ENCODE data around the gene SLC5A7.

The SLC5A7 gene

DNA sequence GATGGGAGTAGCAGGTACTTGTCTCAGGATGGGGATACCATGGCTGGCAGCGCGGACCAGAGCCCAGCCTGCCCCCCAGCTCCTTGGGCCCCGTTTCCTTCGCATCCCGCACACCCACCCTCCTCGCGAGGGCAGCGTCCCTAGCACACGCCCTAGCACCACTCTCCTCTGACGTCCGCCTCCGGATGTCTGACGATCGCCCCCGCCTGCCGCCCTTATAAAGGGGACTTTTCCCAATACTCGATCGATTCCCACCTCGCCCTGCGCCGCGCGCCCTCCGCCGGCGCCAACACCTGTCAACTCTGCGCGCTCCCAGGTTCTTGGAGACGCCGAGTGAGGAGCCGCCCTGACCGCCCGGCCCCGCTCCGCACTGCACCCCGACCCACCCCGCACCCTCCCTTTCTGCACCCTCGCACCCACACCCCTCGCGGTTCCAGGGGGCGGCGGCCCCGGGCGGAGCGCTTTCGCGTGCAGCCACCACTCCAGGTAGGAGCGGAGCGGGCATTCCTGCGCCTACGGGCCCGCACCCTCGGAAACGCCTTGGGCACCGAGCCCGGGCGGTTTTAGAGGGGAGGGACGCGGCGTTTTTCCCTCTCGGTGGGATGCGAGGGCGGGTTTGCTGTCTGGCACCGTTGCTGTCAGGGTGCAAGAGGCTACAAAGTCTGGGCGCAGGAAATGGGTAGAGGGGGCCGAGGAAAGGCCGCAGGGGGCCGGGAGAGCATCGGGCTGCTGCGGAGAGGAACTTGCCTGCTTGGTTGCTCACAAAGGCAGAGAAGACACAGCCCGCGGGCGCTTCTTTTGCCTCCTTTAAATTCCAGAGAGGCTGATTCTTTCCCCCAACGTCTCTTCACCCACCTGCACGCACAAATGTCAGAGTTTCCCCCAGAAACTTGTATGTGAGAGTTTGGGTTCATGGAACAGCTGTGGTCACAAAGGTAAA, at the start of gene SLC5A7:
SLC5A7 (plus strand) TSS at position 247 of the 940 bp plus-strand sequence. CDS start 1,632 bp downstream, outside the sequence.
- DNase-seq = no peak

DNA sequence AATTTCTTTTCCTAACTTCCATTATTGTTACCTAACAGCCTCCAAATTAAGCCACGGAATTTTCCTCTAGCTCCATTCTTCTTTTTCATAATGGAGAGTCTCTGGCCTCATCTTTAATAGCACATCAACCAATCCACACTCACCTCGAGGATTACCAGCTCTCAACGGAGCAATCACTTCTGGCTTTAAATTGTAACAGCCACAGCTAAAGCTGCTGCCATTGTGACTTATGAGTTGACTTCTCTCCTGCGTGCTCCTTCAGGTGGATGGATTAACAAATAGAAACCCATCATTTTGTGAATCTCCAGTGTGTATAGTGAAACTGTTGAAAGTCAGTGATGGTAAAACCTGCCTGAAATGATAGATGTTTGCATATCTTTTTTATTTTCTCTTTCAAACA, 24.9 kb upstream of the SLC5A7 start:
- no peak for DNase-seq

DNA sequence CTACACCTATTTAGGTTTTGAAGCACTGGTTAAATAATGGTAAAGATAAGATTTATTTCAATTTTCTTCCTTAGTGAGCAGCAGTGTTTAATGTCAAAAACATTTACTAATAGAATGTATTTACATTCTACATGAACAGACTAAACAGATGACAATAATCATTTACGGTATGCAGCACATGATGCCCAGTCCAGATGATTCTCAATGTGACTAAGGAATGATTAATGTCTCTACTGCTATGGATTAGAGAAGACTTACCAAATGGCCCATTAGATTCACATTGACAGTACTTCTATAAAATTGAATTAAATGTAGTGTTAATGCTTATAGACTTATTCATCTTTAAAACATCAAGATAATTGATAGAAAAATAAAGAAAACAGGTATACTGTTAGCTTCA, 22.1 kb upstream of the SLC5A7 start:
- no peak for DNase-seq

DNA sequence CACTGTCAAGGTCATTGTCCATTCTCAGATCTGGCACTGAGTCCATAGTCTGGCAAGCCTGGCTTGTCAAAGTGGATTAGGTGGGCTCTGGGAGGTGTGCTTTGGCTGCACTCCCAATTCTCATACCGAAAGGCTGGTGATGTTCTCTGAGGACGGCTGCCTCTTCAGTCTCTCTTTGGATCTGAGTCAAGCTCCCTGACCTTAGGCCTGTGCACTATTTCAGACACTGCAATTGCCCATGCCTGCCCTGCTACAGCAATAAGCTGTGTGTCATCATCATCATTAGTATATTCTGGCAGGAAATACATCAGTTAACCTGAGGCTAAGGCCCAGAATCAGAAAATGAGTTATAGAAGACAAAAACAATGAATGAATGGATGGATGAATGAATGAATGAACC, 1.6 kb upstream of the SLC5A7 start:
- no peak for DNase-seq

DNA sequence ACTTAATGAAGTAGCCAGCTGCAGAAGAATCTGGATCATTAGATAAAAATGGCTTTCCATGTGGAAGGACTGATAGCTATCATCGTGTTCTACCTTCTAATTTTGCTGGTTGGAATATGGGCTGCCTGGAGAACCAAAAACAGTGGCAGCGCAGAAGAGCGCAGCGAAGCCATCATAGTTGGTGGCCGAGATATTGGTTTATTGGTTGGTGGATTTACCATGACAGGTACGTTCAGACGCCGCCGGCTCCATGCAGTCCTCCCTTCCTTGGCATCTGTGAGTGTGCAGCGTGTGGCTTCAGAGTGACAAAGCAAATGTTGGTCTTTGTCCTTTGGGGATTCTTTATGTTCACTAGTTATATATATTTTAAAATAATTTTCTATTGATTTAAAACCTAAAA, 1.8 kb downstream of the SLC5A7 start:
- DNase-seq = no peak

DNA sequence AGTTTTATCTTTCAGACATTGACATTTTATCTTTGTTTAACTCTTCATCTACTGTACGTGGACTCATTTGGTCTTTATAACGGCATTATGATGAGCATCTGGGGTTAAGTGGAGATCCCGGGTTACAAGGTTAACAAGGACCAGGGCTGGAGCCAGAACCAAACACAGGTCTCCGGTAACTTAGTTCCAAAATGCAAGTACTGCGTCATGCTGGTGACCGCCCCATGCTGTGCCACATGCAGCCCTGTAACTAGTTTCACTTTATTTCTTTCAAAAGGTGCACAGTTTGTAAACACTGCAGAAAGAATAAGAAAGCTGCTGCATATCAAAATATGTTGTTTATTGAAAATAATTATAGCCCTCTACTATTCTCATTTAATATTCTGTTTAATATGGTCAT, 3.1 kb downstream of the SLC5A7 start:
- no peak for DNase-seq

DNA sequence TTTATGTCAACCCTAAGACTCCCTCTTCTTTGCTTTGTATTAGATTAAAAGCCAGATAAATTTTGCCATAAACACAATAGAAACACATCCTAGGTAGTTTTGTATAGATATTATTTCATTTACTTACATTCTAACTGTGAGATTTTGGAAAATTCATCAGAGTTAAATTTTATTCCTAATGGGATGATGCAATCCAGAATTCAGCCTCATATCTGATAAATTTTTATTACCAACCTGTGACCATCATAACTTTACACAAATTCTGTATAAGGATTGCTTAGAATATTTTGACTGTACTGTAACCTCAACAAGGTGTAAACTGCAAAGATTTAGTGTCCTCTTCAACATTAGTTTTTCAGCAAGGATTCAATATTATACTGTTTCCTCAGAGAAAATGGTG, 4.4 kb downstream of the SLC5A7 start:
- no peak for DNase-seq

DNA sequence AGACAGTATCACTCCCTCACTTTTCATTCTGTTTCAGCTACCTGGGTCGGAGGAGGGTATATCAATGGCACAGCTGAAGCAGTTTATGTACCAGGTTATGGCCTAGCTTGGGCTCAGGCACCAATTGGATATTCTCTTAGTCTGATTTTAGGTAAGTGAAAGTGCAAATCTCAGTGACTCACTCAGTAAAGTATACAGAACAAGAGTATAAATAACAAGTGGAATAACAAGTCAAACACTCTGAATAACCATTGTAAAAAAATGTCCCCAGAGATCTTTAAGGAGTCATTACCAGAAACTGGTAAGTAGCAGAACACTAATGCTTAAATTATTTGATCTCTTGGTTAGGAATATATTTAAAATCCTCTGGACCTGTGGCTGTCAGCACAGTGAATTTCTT, 5.7 kb downstream of the SLC5A7 start:
- no peak for DNase-seq

DNA sequence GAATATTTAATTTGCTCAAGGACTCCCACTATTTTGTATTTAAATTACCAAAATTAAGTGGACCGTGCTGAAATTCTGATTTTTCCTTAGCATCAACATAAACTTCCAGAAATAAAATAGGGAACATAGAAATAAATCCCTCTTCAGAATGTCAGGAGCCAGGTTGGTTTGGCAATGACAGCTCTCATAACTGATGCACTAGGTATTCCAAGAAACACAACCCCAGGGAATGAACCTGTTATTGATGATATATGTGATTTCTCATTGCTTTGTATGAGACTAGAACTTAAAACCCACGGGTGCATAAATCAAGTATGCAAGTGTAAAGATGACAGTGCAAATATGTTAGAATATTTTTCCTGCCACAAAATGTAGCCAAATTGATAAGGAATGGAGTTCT, 12.8 kb downstream of the SLC5A7 start:
- DNase-seq = no peak

DNA sequence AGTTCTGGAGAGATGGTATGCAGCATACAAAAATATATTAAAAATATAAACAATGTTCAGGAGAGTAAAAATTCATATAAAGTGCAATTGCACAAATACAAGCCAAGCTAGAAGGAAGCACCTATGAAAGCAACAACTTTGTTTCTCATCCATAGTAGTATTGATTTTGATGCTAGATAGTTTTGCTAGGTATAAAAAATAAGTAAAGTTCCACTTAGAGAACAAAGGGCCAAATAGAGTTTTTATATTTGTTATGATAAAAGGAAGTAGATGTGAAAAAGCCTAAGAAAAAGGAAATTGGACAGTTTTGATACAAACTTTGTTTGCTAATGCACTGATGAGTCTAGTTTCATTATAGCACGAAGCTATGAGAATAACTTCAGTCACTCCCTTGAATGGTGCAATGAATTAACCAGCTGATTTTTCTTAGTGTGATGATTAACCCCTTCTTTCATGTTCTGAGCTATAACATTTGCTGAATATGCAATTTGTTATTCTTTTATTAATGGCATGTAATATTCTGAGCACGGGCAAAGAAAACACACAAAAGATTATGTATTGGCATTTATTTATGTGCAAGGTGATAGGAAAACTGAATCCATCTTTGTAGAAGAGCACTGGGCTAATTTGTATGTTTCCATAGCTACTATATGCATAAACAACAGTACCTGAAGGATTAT, 24.7 kb downstream of the SLC5A7 start:
- DNase-seq = no peak

DNA sequence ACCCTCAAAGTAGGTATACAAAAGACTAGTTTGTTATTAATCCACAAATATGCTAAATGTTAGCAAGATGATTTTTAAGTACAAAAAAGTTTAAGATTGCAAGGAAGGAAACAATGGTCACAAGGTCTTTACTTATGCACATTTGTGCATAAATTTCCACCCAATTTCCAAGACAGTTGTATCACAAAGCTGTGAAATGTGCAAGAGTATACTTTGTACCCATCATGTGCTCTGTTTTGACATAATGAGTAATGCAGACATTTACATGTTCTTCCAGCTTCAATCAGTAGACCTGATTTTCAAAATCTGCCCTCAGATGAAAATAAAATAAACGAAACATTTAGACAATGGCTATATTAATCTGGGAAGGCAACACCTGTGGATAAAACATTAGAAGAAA, 27.0 kb downstream of the SLC5A7 start:
- DNase-seq = no peak

DNA sequence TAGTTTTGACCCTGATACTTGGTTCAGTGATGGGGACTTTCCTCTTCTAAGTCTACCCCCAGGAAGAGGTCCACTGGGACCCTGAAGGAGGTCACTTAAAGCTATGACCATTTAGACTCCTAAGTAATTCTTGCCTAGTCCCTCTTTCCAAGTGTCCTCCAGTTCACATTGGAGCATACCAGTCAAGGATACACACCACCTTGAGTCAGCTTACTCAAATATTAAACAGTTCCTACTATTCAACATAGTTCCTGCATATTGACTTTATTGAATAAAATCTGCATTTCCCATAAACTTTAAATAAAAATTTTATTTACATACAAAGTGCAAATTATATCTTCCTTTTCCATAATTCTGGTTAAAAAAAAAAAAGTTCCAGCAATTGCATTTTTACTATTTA, 36.3 kb downstream of the SLC5A7 start:
- DNase-seq = no peak

DNA sequence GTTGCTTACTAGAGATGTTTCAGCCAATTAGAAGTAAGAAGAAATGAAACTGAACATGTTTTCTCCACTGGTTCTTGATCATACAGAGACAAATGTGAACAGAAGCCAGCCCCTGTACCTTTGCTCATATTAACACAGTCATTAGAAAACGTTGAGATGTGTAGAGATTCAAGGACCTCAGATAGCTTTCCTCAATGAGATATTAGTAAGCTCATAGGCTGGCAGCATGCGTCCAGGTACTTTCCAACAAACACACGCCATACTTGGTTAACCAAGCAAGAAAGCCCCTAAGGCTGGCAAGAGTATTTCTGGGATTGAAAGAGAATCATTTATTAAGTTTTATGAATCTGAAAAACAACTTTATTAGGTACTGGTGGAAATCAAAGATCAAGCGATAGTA, 37.5 kb downstream of the SLC5A7 start:
- DNase-seq = no peak

DNA sequence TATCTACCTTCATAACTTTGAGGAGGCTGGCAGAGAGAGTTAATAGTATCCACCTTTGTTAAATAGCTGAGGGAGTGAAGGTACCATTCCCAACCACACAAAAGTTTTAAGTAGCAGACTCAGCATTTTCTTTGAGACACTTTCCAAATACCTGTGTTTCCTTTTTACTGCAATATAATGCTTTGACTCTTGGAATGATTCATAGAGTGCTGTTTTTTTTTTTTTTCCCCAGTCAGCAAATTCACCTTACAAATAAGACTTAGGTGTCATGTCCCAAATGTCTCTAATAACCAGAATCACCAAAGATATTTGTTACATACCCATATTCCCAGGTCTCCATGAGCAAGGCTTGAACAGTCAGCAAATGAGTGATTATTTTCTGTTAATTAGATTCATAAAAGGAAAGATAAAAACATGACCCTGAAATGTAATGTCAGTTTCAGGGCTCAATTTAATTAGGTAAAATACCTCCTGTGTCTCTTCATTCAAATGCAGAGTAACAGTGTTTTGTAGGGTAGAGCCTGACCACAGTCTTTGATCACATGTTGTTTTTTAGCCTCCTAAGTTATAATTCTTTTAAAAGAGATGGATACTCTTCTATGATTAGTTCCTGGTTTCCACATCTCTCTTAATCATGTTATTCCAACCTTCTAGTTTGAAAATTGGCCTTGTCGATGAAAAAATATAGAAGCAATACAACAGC, 39.9 kb downstream of the SLC5A7 start:
- no peak for DNase-seq

DNA sequence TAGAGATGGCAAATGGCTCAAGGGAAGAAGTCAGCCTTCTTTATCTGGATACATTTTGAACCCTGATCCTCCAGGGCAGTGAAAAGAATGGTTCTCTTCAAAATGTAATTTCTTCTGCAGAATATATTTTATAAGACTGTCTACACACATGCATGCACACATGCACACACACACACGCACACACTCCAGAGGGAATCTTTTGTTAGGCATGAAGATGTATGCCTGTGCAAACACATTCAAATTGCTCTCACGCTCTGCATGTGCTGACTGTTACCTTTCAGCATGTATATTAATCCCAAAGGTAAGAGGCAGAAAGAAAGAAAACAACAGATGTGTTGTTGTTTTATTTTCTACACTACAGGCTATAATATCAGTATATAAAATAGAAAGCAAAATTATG, 43.2 kb downstream of the SLC5A7 start:
- no peak for DNase-seq

DNA sequence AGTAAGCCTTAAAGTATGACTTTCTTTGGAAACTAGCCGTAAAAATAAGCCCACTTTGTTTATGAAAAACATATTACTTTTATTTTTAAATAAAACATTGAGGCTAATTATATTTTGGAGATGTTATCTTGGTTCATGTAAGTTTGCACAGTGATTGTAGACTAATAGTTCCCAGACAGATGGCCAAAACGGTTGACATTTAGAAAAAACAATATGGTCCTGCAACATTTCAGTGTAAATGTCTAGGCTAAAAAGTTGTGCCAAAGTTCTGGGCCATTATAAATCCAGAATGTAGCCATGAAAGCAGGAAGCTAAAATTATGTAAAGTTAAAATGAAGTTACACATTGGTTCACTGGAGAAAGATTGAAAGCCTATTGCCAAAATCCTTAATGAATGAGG, 43.6 kb downstream of the SLC5A7 start:
- no peak for DNase-seq

DNA sequence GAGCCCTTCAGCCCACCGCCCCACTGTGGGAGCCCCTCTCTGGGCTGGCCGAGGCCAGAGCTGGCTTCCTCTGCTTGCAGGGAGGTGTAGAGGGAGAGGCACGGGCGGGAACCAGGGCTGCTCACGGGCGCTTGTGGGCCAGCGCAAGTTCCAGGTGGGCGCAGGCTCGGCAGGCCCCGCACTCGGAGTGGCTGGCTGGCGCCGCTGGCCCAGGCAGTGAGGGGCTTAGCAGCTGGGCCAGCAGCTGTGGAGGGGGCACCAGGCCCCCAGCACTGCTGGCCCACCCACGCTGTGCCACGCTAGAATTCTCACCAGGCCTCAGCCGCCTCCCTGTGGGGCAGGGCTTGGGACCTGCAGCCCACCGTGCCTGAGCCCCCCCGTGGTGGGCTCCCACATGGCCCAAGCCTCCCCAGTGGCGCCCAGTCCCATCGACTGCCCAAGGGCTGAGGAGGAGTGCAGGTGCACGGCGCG, 45.2 kb downstream of the SLC5A7 start:
- no peak for DNase-seq

DNA sequence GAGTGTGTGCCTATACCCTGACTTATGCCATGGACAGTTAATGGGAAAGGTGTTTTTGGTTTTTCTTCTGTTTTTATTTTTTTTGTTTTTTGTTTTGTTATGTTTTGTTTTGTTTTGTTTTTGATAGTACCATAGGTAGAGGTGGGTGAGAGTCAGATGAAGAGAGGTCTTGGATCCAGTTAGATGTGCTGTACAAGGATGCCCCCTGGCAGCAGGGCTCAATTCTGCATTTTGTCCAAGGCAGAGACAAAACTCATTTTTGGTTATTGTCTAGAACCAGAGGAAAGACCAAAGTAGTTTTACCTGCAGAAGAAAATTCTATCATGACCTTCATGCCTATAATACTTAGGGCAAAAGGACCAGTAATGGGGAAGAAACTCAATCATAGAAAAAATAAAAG, 48.5 kb downstream of the SLC5A7 start:
- peak; percentile 1 for DNase-seq

DNA sequence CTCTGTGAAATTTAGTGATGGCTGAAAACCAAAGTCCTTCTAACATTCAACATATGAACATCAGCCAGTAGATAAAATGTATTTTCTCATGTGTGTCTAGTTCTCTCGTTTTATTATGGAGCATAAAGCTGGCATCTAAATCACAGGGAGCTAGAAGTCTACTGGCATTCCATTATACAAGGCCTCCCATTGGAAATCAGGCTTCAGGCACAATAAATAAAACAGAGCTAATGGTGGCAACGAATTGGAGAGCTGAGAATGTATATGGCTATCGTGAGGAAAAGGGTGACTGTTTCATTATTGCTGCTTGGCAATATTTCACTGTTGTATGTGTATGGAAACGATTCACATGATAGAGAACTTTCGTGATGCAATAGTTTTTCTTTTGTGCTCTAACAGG, 62.4 kb downstream of the SLC5A7 start:
- DNase-seq = no peak

DNA sequence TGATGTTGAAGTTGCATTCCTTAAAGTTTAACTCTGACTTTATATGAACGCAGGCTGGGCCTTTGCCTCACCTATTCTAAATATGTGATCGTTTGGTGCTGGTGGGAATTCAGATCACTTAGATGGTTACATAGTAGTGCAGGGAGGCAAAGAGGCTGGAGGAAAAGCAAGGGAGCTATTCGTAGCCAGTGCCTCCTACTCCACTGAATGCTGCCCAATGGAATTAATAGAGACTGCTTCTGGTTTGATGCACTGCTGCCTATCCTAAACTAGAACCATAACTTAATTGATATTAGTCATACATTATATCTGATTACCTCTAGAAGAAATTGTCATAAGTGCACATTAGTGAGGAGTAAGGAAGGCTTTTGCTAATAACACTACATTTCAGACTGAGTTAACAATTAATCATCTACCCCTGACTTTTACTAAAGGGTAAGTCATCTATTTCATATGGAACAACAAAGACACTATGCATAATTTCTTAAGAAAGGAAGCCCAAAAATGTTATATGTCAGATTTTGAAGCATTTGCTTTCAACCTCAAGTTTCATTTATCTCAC, 72.3 kb downstream of the SLC5A7 start:
- no peak for DNase-seq

DNA sequence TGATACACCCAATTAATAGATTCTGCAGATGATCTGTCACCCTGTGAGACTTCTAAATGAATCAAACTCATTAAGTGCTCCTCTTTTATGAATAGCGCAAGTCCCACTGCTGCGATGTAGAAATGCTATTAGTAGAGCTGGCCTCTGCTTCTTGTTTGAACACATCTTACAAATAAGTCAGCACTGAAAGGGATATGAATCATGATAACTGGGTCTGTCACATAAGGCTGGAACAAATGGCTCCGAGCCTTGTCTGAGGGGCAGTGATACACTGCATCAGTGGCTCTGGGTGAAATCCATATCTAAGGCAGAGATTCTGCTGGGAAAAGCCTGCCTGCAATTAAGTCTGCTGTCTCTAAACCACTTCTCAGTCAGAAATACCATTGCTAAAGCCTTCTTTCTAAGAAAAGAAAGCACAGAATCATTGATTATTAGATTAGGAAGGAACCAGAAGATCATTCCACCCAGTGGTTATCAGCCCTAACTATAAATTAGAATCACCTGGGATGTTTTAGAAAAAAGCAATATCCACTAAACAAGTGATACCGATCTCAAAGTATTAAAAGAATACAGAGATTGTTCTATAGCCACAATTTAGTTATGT, 75.2 kb downstream of the SLC5A7 start:
- DNase-seq = no peak
